Esophagus squamous epithelium (tissue), 5 donors: ENCODE results near the gene PGM2. TPM values are rescaled to one million over a fixed set of nuclear protein-coding genes. Genes with fewer than 3 reads are reported as not detected.
A peak's percentile ranks its signal among the peaks of the same experiment; 100 is the strongest.

Experiments used
- DNase-seq: peaks from one replicate; lab custom pipeline; 2025; lab: John Stamatoyannopoulos, UW
- H3K27ac ChIP-seq, 4 donors: fragments of 200-600 bp; sonication (generic); one replicate each; pipeline ENCODE4 v1.5.1; 2016 to 2019; ENCODE audit warnings: mild to moderate bottlenecking in 1 of 4
- H3K27me3 ChIP-seq, 4 donors: fragments of 200-600 bp; sonication (generic); 1 replicate in 3 of 4; 2 replicates in 1 of 4; pipeline versions ENCODE4 v1.5.1 to v1.6.0; 2017 to 2021; ENCODE audit warnings: antibody characterized with exemption in 1 of 4
- H3K36me3 ChIP-seq, 3 donors: fragments of 200-600 bp; sonication (generic); one replicate each; pipeline ENCODE4 v1.5.1; 2016 to 2019
- H3K4me1 ChIP-seq, 3 donors: fragments of 200-600 bp; sonication (generic); one replicate each; pipeline ENCODE4 v1.5.1; 2017 to 2019
- H3K4me3 ChIP-seq, 4 donors: fragments of 200-600 bp; sonication (generic); 1 replicate in 3 of 4; 2 replicates in 1 of 4; pipeline ENCODE4 v1.5.1; 2016 to 2019; ENCODE audit warnings: mild to moderate bottlenecking in 2 of 4, moderate library complexity in 1 of 4
- H3K9me3 ChIP-seq, 3 donors: fragments of 200-600 bp; sonication (generic); one replicate each; pipeline ENCODE4 v1.5.1; 2016 to 2019
- CTCF ChIP-seq, 6 experiments: fragments of 450-650 bp in 4 of 6; fragments of 200-600 bp in 2 of 6; sonication (generic) in 2 of 6; IDR thresholded peaks; one replicate each; pipeline ENCODE4 v1.5.1; 2016 to 2019; ENCODE audit warnings: antibody characterized with exemption in 6 of 6, mild to moderate bottlenecking in 4 of 6, moderate library complexity in 4 of 6
- POLR2A ChIP-seq, 4 donors: fragments of 450-650 bp; IDR thresholded peaks; one replicate each; pipeline ENCODE4 v1.6.1; 2017; ENCODE audit warnings: antibody characterized with exemption in 4 of 4, mild to moderate bottlenecking in 4 of 4, moderate library complexity in 3 of 4
- WGBS, 2 donors: methylation state at CpG; one replicate each; pipeline ENCODE4 v1.1.5; 2018; 5-methylcytosine and 5-hydroxymethylcytosine counted together
- intact Hi-C: fragments of 100-400 bp; cut with DNase I; formaldehyde crosslinking; loops from one replicate; pipeline ENCODE4 v1.15.0; 2022
- total RNA-seq, 4 donors: library from RNA; depleted of rRNA; stranded (reverse); fragments of >200 nt; gene quantifications; one replicate each; pipeline ENCODE4 v1.1.0, GENCODE V29; 2016
- donor health status: DM: yes; HTN: yes; CAD: no.

Gene PGM2
- total RNA-seq, 4 donors from 2014 or later, result 65.6 to 127 (median 93.6) TPM

GRCh38 chr4:37788819-37789218, 37.7 kb upstream of the PGM2 start:
- intact Hi-C loops, result no loop called here
- no peaks in the 10 kb centered on the region for H3K36me3 ChIP-seq
- H3K27ac ChIP-seq, result no peak overlapping the region
- no peaks in the 10 kb centered on the region for H3K4me1 ChIP-seq
- DNase-seq, result no peak
- no peaks in the 10 kb centered on the region for H3K9me3 ChIP-seq
- TF ChIP-seq CTCF (IDR thresholded peaks at IDR 0.05), result no peak
- no peak for TF ChIP-seq POLR2A (IDR thresholded peaks at IDR 0.05)
- peaks cover 0 to 13% (median 0%) of the 10 kb centered on the region in 4 donors for H3K27me3 ChIP-seq
- 76 to 87% methylated on average over 4 of the region's 4 CpGs for WGBS, 2 donors
- H3K4me3 ChIP-seq, result no peak overlapping the region

DNA sequence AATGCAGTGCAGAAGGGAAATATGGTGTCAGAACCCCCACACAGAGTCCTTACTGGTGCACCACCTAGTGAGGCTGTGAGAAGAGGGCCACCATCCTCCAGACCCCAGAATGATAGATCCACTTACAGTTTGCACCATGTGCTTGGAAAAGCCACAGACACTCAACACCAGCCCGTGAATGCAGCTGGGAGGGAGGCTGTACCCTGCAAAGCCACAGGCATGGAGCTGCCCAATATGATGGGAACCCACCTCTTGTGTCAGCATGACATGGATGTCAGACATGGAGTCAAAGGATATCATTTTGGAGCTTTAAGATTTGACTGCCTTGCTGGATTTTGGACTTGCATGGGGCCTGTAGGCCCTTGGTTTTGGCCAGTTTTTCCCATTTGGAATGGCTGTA, 34.2 kb upstream of the PGM2 start:
- intact Hi-C loops, result loop anchor here (5.0 kb wide), 1 partner anchor 190 kb away; no protein-coding TSS in a partner anchor
- H3K9me3 ChIP-seq, result no peaks in the 10 kb centered on the region
- TF ChIP-seq CTCF (IDR thresholded peaks at IDR 0.05) (no peak), POLR2A (IDR thresholded peaks at IDR 0.05) (no peak)
- no peak overlapping the region for H3K4me3 ChIP-seq
- H3K27ac ChIP-seq, result no peak overlapping the region
- DNase-seq, result no peak
- 57% methylated on average over 1 of the region's 1 CpG; no CpG with 5 or more reads in 1 of the 2 donors for WGBS, 2 donors
- no peaks in the 10 kb centered on the region for H3K4me1 ChIP-seq
- no peaks in the 10 kb centered on the region for H3K27me3 ChIP-seq
- H3K36me3 ChIP-seq, result no peaks in the 10 kb centered on the region

DNA sequence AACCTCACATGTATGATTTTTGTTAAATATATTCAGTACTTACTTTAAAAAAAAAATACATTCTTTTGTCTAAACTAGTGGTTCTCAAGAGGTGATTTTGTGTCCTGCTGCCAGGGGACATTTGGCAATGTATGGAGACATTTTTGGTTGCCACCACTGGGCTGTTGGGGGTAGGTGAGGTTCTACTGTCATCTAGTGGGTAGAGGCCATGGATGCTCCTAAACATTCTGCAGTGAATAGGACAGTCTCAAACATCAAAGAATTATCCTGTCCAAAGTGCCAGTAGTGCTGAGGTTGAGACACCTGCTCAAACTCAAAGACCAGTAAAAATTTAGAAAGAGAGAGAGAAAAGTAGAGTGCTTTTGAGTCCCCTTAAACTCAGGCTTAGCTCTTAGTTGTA, 32.9 kb upstream of the PGM2 start:
- Histone ChIP-seq H3K36me3 (no peaks in the 10 kb centered on the region), H3K4me3 (no peak overlapping the region), H3K9me3 (no peaks in the 10 kb centered on the region), H3K27me3 (no peaks in the 10 kb centered on the region), H3K27ac (no peak overlapping the region), H3K4me1 (no peaks in the 10 kb centered on the region)
- intact Hi-C loops, result loop anchor here (5.0 kb wide), 1 partner anchor 191 kb away; no protein-coding TSS in a partner anchor
- TF ChIP-seq POLR2A (IDR thresholded peaks at IDR 0.05), result no peak
- peak in 5 of 6 experiments; percentile 23 to 68 (median 36) for TF ChIP-seq CTCF (IDR thresholded peaks at IDR 0.05)
- DNase-seq, result no peak

DNA sequence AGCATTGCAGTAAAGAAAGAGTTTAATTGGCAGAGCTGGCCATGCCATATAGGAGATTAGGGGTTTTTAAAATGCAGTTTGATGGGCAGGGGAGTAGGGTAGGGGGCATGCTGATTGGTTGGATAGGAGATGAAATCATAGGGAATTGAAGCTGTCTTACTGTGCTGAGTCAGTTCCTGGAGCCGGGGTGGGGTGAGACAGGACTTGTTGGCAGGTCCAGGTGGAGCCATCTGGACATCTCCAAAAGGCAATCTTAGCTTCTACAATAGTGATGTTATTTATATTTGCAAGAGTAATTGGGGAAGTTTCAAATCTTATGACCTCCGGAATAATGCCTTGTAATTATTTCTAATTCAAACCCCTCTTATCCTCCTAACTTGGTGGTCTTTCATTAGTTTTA, 32.4 kb upstream of the PGM2 start:
- WGBS, 2 donors, result 46 to 51% methylated on average over 2 of the region's 2 CpGs
- Histone ChIP-seq H3K9me3 (no peaks in the 10 kb centered on the region), H3K27ac (no peak overlapping the region), H3K36me3 (no peaks in the 10 kb centered on the region), H3K4me3 (no peak overlapping the region), H3K4me1 (no peaks in the 10 kb centered on the region), H3K27me3 (no peaks in the 10 kb centered on the region)
- TF ChIP-seq CTCF (IDR thresholded peaks at IDR 0.05), result no peak
- no peak for TF ChIP-seq POLR2A (IDR thresholded peaks at IDR 0.05)
- intact Hi-C loops, result loop anchor here (5.0 kb wide), 1 partner anchor 192 kb away; no protein-coding TSS in a partner anchor
- DNase-seq, result no peak

GRCh38 chr4:37795581-37796195, 30.8 kb upstream of the PGM2 start:
- H3K9me3 ChIP-seq, result no peaks in the 10 kb centered on the region
- intact Hi-C loops, result no loop called here
- TF ChIP-seq POLR2A (IDR thresholded peaks at IDR 0.05), result no peak
- no peak for TF ChIP-seq CTCF (IDR thresholded peaks at IDR 0.05)
- H3K4me1 ChIP-seq, result no peaks in the 10 kb centered on the region
- DNase-seq, result no peak
- no peak overlapping the region for H3K4me3 ChIP-seq
- no peaks in the 10 kb centered on the region for H3K36me3 ChIP-seq
- no peaks in the 10 kb centered on the region for H3K27me3 ChIP-seq
- WGBS, 2 donors, result 71 to 75% methylated on average over 3 of the region's 3 CpGs
- no peak overlapping the region for H3K27ac ChIP-seq
